Esophagus squamous epithelium (tissue), 5 donors: ENCODE results near the gene CHN2. TPM values are rescaled to one million over a fixed set of nuclear protein-coding genes. Genes with fewer than 3 reads are reported as not detected.

Source experiments
- DNase-seq: peaks from one replicate; lab custom pipeline; 2025; lab: John Stamatoyannopoulos, UW
- H3K27ac ChIP-seq, 4 donors: fragments of 200-600 bp; sonication (generic); one replicate each; pipeline ENCODE4 v1.5.1; 2016 to 2019; ENCODE audit warnings: mild to moderate bottlenecking in 1 of 4
- H3K27me3 ChIP-seq, 4 donors: fragments of 200-600 bp; sonication (generic); 1 replicate in 3 of 4; 2 replicates in 1 of 4; pipeline versions ENCODE4 v1.5.1 to v1.6.0; 2017 to 2021; ENCODE audit warnings: antibody characterized with exemption in 1 of 4
- H3K36me3 ChIP-seq, 3 donors: fragments of 200-600 bp; sonication (generic); one replicate each; pipeline ENCODE4 v1.5.1; 2016 to 2019
- H3K4me1 ChIP-seq, 3 donors: fragments of 200-600 bp; sonication (generic); one replicate each; pipeline ENCODE4 v1.5.1; 2017 to 2019
- H3K4me3 ChIP-seq, 4 donors: fragments of 200-600 bp; sonication (generic); 1 replicate in 3 of 4; 2 replicates in 1 of 4; pipeline ENCODE4 v1.5.1; 2016 to 2019; ENCODE audit warnings: mild to moderate bottlenecking in 2 of 4, moderate library complexity in 1 of 4
- H3K9me3 ChIP-seq, 3 donors: fragments of 200-600 bp; sonication (generic); one replicate each; pipeline ENCODE4 v1.5.1; 2016 to 2019
- POLR2A ChIP-seq, 4 donors: fragments of 450-650 bp; IDR thresholded peaks; one replicate each; pipeline ENCODE4 v1.6.1; 2017; ENCODE audit warnings: antibody characterized with exemption in 4 of 4, mild to moderate bottlenecking in 4 of 4, moderate library complexity in 3 of 4
- WGBS, 2 donors: methylation state at CpG; one replicate each; pipeline ENCODE4 v1.1.5; 2018; 5-methylcytosine and 5-hydroxymethylcytosine counted together
- intact Hi-C: fragments of 100-400 bp; cut with DNase I; formaldehyde crosslinking; loops from one replicate; pipeline ENCODE4 v1.15.0; 2022
- total RNA-seq, 4 donors: library from RNA; depleted of rRNA; stranded (reverse); fragments of >200 nt; gene quantifications; one replicate each; pipeline ENCODE4 v1.1.0, GENCODE V29; 2016
- TF ChIP-seq, protein P1 (sequence below), 6 experiments: fragments of 450-650 bp in 4 of 6; fragments of 200-600 bp in 2 of 6; sonication (generic) in 2 of 6; IDR thresholded peaks; one replicate each; pipeline ENCODE4 v1.5.1; 2016 to 2019; ENCODE audit warnings: antibody characterized with exemption in 6 of 6, mild to moderate bottlenecking in 4 of 6, moderate library complexity in 4 of 6
- donor health status: DM: yes; HTN: yes; CAD: no.

The CHN2 gene
- total RNA-seq, 4 donors from 2014 or later: 0.08 to 8.6 (median 1.7) TPM

DNA sequence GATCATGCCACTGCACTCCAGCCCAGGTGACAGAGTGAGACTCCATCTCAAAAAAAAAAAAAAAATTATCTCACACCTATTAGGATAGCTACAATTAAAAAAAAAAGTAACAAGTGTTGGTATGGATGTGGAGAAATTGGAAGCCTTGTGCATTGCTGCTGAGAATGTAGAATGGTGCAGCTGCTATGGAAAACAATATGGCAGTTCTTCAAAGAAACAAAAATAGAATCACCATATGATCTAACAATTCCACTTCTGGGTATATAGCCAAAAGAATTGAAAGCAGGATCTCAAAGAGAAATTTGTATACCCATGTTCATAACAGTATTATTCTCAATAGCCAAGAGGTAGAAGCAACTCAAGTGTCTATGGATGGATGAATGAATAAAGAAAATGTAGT is 225.4 kb downstream of the CHN2 start:
- intact Hi-C loops: no loop called here
- no peak overlapping the region for H3K27ac ChIP-seq
- TF ChIP-seq, protein P1, sequence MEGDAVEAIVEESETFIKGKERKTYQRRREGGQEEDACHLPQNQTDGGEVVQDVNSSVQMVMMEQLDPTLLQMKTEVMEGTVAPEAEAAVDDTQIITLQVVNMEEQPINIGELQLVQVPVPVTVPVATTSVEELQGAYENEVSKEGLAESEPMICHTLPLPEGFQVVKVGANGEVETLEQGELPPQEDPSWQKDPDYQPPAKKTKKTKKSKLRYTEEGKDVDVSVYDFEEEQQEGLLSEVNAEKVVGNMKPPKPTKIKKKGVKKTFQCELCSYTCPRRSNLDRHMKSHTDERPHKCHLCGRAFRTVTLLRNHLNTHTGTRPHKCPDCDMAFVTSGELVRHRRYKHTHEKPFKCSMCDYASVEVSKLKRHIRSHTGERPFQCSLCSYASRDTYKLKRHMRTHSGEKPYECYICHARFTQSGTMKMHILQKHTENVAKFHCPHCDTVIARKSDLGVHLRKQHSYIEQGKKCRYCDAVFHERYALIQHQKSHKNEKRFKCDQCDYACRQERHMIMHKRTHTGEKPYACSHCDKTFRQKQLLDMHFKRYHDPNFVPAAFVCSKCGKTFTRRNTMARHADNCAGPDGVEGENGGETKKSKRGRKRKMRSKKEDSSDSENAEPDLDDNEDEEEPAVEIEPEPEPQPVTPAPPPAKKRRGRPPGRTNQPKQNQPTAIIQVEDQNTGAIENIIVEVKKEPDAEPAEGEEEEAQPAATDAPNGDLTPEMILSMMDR (IDR thresholded peaks at IDR 0.05): no peak
- TF ChIP-seq POLR2A (IDR thresholded peaks at IDR 0.05): no peak
- no peak for DNase-seq
- no peaks in the 10 kb centered on the region for H3K36me3 ChIP-seq
- H3K27me3 ChIP-seq: no peaks in the 10 kb centered on the region
- no peaks in the 10 kb centered on the region for H3K9me3 ChIP-seq
- H3K4me3 ChIP-seq: no peak overlapping the region
- no peaks in the 10 kb centered on the region for H3K4me1 ChIP-seq

DNA sequence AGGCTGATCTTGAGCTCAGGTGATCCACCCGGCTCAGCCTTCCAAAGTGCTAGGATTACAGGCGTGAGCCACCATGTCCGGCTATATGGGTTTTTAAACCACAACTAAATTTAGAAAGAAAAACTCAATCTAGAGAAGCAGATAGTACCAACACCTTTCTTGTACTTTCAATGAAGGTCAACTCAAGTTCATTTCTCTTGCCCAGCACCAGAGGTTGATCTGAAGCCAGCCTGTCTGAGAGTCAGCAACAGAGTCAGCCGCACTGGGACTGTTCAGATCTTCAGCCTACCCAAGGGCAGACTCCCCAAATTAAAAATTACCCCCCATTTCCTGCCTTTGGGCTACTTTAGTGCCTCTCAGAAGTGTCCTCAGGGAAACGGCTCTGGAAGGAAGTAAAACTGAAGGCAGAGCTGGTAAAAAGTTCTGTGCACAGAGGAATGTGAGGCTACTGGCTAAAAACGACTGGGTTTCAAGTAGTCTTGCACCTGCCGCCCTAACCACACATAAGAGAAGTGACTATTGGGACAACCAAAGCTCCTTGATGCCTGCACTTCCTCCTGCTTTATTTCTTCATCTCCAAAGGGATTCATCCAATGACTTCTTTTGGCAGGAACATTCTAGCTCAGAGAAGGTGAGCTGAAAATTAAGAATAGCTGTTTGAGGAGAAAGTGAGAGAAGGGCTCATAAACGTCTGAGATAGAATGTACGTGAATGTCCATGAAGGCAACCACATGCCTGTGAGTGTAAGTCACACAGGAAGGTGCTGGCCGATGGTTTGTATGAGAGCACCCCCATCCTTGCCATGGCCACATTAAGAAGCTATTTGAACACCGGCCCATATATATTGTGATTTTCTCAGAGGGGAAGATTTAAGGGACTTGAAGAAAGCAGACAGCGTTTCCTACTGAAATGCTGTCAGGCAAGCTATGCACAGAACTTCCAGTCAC is 226.7 kb downstream of the CHN2 start:
- WGBS, 2 donors: 76 to 86% methylated on average over 12 of the region's 12 CpGs
- H3K27ac ChIP-seq: no peak overlapping the region
- intact Hi-C loops: no loop called here

DNA sequence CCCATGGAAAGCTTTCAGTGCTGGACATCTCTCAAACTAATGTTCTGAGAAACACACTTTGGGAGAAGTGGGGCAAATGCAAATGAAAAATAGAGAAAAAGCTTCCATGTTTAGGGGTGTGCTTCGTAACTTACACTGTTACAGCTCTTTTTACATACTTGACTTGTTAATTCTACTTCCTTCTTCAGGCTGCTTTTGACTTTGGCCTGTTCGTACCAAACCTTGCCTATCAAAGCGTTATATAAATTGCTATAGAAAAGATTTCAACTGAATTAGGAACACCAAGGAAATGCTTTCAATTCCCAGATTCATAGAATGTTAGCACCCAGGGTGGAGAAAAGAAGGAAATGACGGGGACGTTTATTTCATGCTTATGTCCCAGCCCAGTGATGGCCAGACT is 228.3 kb downstream of the CHN2 start:
- WGBS, 2 donors: 76 to 84% methylated on average over 4 to 5 of the region's 5 CpGs
- Histone ChIP-seq H3K4me3 (no peak overlapping the region), H3K4me1 (no peaks in the 10 kb centered on the region), H3K27me3 (no peaks in the 10 kb centered on the region), H3K9me3 (no peaks in the 10 kb centered on the region), H3K36me3 (no peaks in the 10 kb centered on the region), H3K27ac (no peak overlapping the region)
- intact Hi-C loops: no loop called here
- no peak for DNase-seq
- no peak for TF ChIP-seq POLR2A (IDR thresholded peaks at IDR 0.05)
- TF ChIP-seq, protein P1 (IDR thresholded peaks at IDR 0.05): no peak

More for the DNA sequence above, 226.7 kb downstream of the CHN2 start:
- Histone ChIP-seq H3K4me1 (no peaks in the 10 kb centered on the region), H3K36me3 (no peaks in the 10 kb centered on the region), H3K9me3 (no peaks in the 10 kb centered on the region), H3K4me3 (no peak overlapping the region), H3K27me3 (no peaks in the 10 kb centered on the region)
- no peak for TF ChIP-seq POLR2A (IDR thresholded peaks at IDR 0.05)
- TF ChIP-seq, protein P1 (IDR thresholded peaks at IDR 0.05): no peak
- DNase-seq: no peak

- Histone ChIP-seq H3K27ac (no peak overlapping the region), H3K4me1 (no peaks in the 10 kb centered on the region), H3K4me3 (no peak overlapping the region), H3K27me3 (no peaks in the 10 kb centered on the region), H3K9me3 (no peaks in the 10 kb centered on the region), H3K36me3 (no peaks in the 10 kb centered on the region)
- intact Hi-C loops: no loop called here
- DNase-seq: no peak
- no peak for TF ChIP-seq POLR2A (IDR thresholded peaks at IDR 0.05)
- TF ChIP-seq, protein P1 (IDR thresholded peaks at IDR 0.05): no peak
- WGBS, 2 donors: 60 to 81% methylated on average over 7 of the region's 7 CpGs
These were observed 229.9 kb downstream of the CHN2 start for GRCh38 chr7:29424295-29424983.

DNA sequence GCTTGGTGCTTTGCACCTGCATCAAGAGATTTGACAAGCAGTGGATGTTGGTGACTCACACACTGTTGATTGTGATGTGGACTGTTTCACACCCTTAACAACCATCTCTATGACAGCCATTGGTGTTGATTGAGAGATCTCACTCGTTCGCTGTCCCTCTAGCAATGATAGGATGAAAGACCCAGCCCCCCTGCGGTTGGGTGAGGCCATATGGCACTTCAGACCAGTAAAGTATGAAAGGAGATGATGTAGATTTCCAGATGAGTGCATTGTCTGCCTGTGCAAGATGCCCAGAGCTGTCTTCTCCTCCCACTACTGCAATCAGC is 230.4 kb downstream of the CHN2 start:
- TF ChIP-seq, protein P1 (IDR thresholded peaks at IDR 0.05): no peak
- no peak for TF ChIP-seq POLR2A (IDR thresholded peaks at IDR 0.05)
- no peaks in the 10 kb centered on the region for H3K36me3 ChIP-seq
- H3K27ac ChIP-seq: no peak overlapping the region
- DNase-seq: no peak
- no peak overlapping the region for H3K4me3 ChIP-seq
- H3K4me1 ChIP-seq: no peaks in the 10 kb centered on the region
- intact Hi-C loops: no loop called here
- 69 to 71% methylated on average over 3 of the region's 3 CpGs for WGBS, 2 donors
- H3K27me3 ChIP-seq: no peaks in the 10 kb centered on the region
- no peaks in the 10 kb centered on the region for H3K9me3 ChIP-seq
